Placental pericyte (primary cell): ENCODE results near the gene ARHGAP36. TPM values are rescaled to one million over a fixed set of nuclear protein-coding genes. Genes with fewer than 3 reads are reported as not detected.

Experiments used
- total RNA-seq: library from RNA; depleted of rRNA; stranded (reverse); fragments of >200 nt; gene quantifications from 2 replicates; pipeline ENCODE4 v1.2.3, GENCODE V29; 2012

ARHGAP36 gene, protein sequence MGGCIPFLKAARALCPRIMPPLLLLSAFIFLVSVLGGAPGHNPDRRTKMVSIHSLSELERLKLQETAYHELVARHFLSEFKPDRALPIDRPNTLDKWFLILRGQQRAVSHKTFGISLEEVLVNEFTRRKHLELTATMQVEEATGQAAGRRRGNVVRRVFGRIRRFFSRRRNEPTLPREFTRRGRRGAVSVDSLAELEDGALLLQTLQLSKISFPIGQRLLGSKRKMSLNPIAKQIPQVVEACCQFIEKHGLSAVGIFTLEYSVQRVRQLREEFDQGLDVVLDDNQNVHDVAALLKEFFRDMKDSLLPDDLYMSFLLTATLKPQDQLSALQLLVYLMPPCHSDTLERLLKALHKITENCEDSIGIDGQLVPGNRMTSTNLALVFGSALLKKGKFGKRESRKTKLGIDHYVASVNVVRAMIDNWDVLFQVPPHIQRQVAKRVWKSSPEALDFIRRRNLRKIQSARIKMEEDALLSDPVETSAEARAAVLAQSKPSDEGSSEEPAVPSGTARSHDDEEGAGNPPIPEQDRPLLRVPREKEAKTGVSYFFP
- total RNA-seq, result not detected in 2 replicates

DNA sequence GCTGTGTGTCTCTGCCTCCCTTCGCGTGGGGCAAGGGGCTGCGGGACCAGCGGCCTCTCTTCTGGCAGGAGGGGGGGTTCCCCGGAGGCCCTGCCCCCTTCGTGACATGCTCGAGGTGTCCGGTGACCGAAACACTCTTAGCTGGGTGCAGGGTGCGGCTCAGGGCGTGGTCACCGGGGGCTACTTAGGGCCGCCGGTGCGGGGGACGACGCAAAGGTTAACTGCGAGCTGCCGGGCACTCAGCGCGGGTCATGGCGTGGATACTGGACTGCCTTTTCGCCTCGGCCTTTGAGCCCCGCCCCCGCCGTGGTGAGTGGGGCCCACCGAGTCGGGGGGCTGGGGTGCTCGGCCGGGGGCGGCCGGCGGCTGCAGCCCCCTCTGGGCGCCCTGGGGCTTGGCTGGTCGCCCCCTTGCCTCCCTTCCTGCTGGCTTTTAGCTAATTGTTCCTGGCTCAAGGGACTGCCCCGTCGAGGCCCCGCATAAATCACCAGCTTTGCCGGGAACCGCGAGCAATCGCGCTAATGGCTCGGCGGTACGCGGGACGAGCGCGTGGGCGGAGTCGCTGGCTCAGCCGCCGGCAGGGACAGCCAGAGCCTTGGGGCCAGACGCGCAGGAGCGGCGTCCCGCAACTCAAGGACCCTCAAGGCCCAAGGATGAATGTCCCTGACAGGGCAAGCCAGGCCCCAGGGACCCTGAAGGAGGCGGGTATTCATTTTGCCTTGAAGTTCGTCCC is at the start of gene ARHGAP36:
Gene ARHGAP36, plus strand, starts transcription at position 211 of the 733 bp plus-strand sequence. CDS start 23,320 bp downstream, outside the sequence.

Other genes starting within 250 kb of the ARHGAP36 start
- gene ENOX2, start 155.1 kb upstream of the ARHGAP36 start, total RNA-seq, result 10.9 and 11.4 TPM in 2 replicates
- gene IGSF1, start 231.0 kb downstream of the ARHGAP36 start, total RNA-seq, result 0.29 and 0.44 TPM in 2 replicates